ENCODE data around the gene CTNNBL1. TPM values are rescaled to one million over a fixed set of nuclear protein-coding genes. Genes with fewer than 3 reads are reported as not detected.

The CTNNBL1 gene
- total and polyA plus RNA-seq, 2 donors (not counting 3 experiments of a cell fraction or from before 2014, with no cell fraction given) = 20.8 to 60.2 TPM

DNA sequence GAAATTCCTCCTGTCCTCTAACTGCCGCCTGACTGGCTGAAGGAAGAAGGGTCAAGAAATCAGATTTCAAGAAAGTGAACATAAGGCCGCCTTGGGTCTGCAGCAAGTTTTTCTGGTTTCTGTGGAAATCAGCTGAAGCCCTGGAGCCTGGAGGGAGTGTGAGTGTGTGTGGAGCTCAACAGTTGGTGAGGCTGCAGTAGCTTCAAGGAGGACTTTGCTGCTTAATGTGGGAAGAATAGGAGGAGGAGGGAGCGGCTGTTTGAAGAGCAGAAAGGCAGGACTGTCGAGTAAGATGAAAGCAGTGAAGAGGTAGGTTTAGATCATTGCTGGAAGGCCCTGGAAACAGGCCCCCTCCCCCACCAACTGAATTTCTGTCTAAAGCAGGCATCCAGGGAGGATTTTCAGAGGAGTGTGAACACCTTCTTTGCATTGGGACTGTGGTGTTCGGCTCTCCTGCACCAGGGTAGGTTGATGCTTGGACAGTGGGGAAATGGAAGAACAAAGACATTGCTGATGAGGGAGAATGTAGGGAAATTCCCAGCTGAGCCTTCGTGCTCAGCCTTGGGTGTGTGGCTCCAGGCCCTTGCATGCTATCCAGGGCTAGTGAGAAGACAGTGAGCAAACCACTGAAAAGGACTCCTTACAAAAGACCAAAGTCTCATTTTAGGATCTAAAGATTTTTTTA is 129.6 kb downstream of the CTNNBL1 start:
- intact Hi-C loops (cut with micrococcal nuclease) = no loop called here

More for the DNA sequence above, 129.6 kb downstream of the CTNNBL1 start:
- dilution Hi-C loops (cut with MboI; ENCODE audit: extremely low pct_ligation_motif_present, low sequenced_read_pairs) = no loop called here
- CTCF ChIA-PET = interaction anchor here (1.2 to 1.5 kb wide), 3 partner anchors 9 to 13 kb away, joined by 3 to 4 read pairs (median 3); no protein-coding TSS in a partner anchor
- no peak for FAIRE-seq
- H3K9ac ChIP-seq (replicated peaks; ENCODE audit: extremely low read depth, insufficient read depth, low read length) = no peak overlapping the region
- POLR2A ChIA-PET = no interaction called here
- no peak overlapping the region for H3K4me2 ChIP-seq (ENCODE audit: insufficient read depth, low read length)
- no peak overlapping the region for H3K4me3 ChIP-seq (replicated peaks in 1 of 3; ENCODE audit: insufficient read depth in 1 of 3, low read depth in 1 of 3, low read length in 3 of 3)
- DNase-seq (ENCODE audit: low read depth, low spot score) = no peak
- H3K9me3 ChIP-seq (replicated peaks; ENCODE audit: control insufficient read depth, insufficient read depth, low read length) = no peaks in the 10 kb centered on the region
- no peaks in the 10 kb centered on the region for H3K27me3 ChIP-seq (ENCODE audit: control insufficient read depth in 2 of 2, insufficient read depth in 2 of 2, low read length in 2 of 2)
- no peak overlapping the region for H3K27ac ChIP-seq (ENCODE audit: insufficient read depth, low read depth, low read length)
- H3K79me2 ChIP-seq (ENCODE audit: control insufficient read depth, insufficient read depth, low read length) = no peaks in the 10 kb centered on the region
- no peaks in the 10 kb centered on the region for H3K36me3 ChIP-seq (ENCODE audit: control insufficient read depth in 2 of 2, extremely low read depth in 1 of 2, insufficient read depth in 2 of 2, low read length in 2 of 2)
- TF ChIP-seq, protein P1, sequence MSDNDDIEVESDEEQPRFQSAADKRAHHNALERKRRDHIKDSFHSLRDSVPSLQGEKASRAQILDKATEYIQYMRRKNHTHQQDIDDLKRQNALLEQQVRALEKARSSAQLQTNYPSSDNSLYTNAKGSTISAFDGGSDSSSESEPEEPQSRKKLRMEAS (IDR thresholded peaks at IDR 0.05; ENCODE audit: insufficient read depth, insufficient read length) = no peak
- no peak for TF ChIP-seq EZH2 (IDR thresholded peaks at IDR 0.05; ENCODE audit: borderline replicate concordance, low read depth, low read length, severe bottlenecking)
- TF ChIP-seq MYC (IDR thresholded peaks at IDR 0.05; ENCODE audit: low read depth, low read length) = no peak
- TF ChIP-seq FOS (IDR thresholded peaks at IDR 0.05; ENCODE audit: borderline replicate concordance, insufficient read depth, low read length) = no peak
- TF ChIP-seq JUN (IDR thresholded peaks at IDR 0.05; ENCODE audit: borderline replicate concordance, insufficient read depth, insufficient read length, low read depth) = no peak
- TF ChIP-seq, protein P2, sequence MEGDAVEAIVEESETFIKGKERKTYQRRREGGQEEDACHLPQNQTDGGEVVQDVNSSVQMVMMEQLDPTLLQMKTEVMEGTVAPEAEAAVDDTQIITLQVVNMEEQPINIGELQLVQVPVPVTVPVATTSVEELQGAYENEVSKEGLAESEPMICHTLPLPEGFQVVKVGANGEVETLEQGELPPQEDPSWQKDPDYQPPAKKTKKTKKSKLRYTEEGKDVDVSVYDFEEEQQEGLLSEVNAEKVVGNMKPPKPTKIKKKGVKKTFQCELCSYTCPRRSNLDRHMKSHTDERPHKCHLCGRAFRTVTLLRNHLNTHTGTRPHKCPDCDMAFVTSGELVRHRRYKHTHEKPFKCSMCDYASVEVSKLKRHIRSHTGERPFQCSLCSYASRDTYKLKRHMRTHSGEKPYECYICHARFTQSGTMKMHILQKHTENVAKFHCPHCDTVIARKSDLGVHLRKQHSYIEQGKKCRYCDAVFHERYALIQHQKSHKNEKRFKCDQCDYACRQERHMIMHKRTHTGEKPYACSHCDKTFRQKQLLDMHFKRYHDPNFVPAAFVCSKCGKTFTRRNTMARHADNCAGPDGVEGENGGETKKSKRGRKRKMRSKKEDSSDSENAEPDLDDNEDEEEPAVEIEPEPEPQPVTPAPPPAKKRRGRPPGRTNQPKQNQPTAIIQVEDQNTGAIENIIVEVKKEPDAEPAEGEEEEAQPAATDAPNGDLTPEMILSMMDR (IDR thresholded peaks at IDR 0.05; ENCODE audit: extremely low read depth in 1 of 2, insufficient read depth in 1 of 2, low read depth in 1 of 2, low read length in 2 of 2) = no peak
- no peak for TF ChIP-seq POLR2AphosphoS5 (IDR thresholded peaks at IDR 0.05; ENCODE audit: insufficient read depth, low read depth, low read length)
- TF ChIP-seq POLR2A (IDR thresholded peaks at IDR 0.05; ENCODE audit: low read depth, low read length) = no peak
- TF ChIP-seq GATA2 (IDR thresholded peaks at IDR 0.05; ENCODE audit: insufficient read depth, insufficient read length, low read depth, low read length) = no peak
- H3K4me1 ChIP-seq (ENCODE audit: control insufficient read depth, extremely low read depth, insufficient read depth, low read length) = no peaks in the 10 kb centered on the region
- BruUV-seq (replicated peaks) = no TSS peak
- H3K9me1 ChIP-seq (replicated peaks; ENCODE audit: control insufficient read depth, extremely low read depth, insufficient read depth, low read length) = no peaks in the 10 kb centered on the region
- H4K20me1 ChIP-seq (replicated peaks; ENCODE audit: control insufficient read depth, extremely low read depth, insufficient read depth, low read length) = no peaks in the 10 kb centered on the region
- no peak overlapping the region for H2AFZ ChIP-seq (ENCODE audit: low read depth, low read length)
